SK-N-SH treated with all-trans-retinoic acid at 6 μM for 48 hours (cell line): ENCODE data around the gene ITIH5.

Source experiments
- ATAC-seq: fragments of 200-7000 bp; cut with Tn5 transposase; 3 replicates; pipeline ENCODE4 v1.9.1; 2020; ENCODE audit warnings: mild to moderate bottlenecking, moderate library complexity
- ARNTL ChIP-seq: fragments of 450-650 bp; formaldehyde crosslinking; IDR thresholded peaks from 2 replicates; pipeline ENCODE4 v1.5.0; 2020; ENCODE audit warnings: low read depth, mild to moderate bottlenecking, moderate library complexity, borderline replicate concordance
- BACH2 ChIP-seq: fragments of 250-450 bp; sonication (Bioruptor Pico); IDR thresholded peaks from 2 replicates; pipeline ENCODE4 v1.9.0; 2021; ENCODE audit warnings: mild to moderate bottlenecking, borderline replicate concordance
- CSDC2 ChIP-seq: fragments of 250-450 bp; sonication (Bioruptor Pico); IDR thresholded peaks from 2 replicates; pipeline ENCODE4 v1.5.0; 2020; ENCODE audit warnings: mild to moderate bottlenecking, moderate library complexity
- ESRRG ChIP-seq: fragments of 250-450 bp; sonication (Bioruptor Pico); IDR thresholded peaks from 2 replicates; pipeline ENCODE4 v1.6.1; 2021; ENCODE audit warnings: mild to moderate bottlenecking
- GLIS3 ChIP-seq: fragments of 250-450 bp; sonication (Bioruptor Pico); IDR thresholded peaks from 2 replicates; pipeline ENCODE4 v1.5.0; 2020; ENCODE audit warnings: mild to moderate bottlenecking, moderate library complexity
- ISL1 ChIP-seq: fragments of 250-450 bp; sonication (Bioruptor Pico); IDR thresholded peaks from 2 replicates; pipeline ENCODE4 v2.1.2; 2022; ENCODE audit warnings: mild to moderate bottlenecking, moderate library complexity
- OSR1 ChIP-seq: fragments of 250-450 bp; sonication (Bioruptor Pico); IDR thresholded peaks from 2 replicates; pipeline ENCODE4 v1.8.0; 2022; ENCODE audit warnings: moderate library complexity, mild to moderate bottlenecking, inconsistent platforms
- RARB ChIP-seq: fragments of 250-450 bp; sonication (Bioruptor Pico); IDR thresholded peaks from 2 replicates; pipeline ENCODE4 v1.8.0; 2021; ENCODE audit warnings: mild to moderate bottlenecking, moderate library complexity
- SNAI2 ChIP-seq: fragments of 250-450 bp; sonication (Bioruptor Pico); IDR thresholded peaks from 2 replicates; pipeline ENCODE4 v1.5.0; 2020; ENCODE audit warnings: mild to moderate bottlenecking, moderate library complexity
- TOX ChIP-seq: fragments of 250-450 bp; sonication (Bioruptor Pico); IDR thresholded peaks from 2 replicates; pipeline ENCODE4 v1.8.0; 2021; ENCODE audit warnings: mild to moderate bottlenecking, moderate library complexity, borderline replicate concordance
- ZC3H10 ChIP-seq: fragments of 250-450 bp; sonication (Bioruptor Pico); IDR thresholded peaks from 2 replicates; pipeline ENCODE4 v1.5.1; 2021; ENCODE audit warnings: mild to moderate bottlenecking, moderate library complexity
- ZFP3 ChIP-seq: fragments of 250-450 bp; sonication (Bioruptor Pico); IDR thresholded peaks from 2 replicates; pipeline ENCODE4 v1.5.0; 2020; ENCODE audit warnings: mild to moderate bottlenecking, moderate library complexity
- ZFP30 ChIP-seq: fragments of 450-650 bp; formaldehyde crosslinking; IDR thresholded peaks from 2 replicates; pipeline ENCODE4 v1.5.0; 2022; ENCODE audit warnings: mild to moderate bottlenecking, moderate library complexity
- ZNF565 ChIP-seq: fragments of 450-650 bp; formaldehyde crosslinking; conservative IDR thresholded peaks from 2 replicates; pipeline ENCODE4 v1.5.0; 2020; ENCODE audit warnings: low read depth, mild to moderate bottlenecking, moderate library complexity
- ZNF8 ChIP-seq: fragments of 450-650 bp; formaldehyde crosslinking; IDR thresholded peaks from 2 replicates; pipeline ENCODE4 v1.5.0; 2020; ENCODE audit warnings: mild to moderate bottlenecking, moderate library complexity
- TF ChIP-seq, protein P1 (sequence below): fragments of 250-450 bp; sonication (Bioruptor Pico); IDR thresholded peaks from 2 replicates; pipeline ENCODE4 v1.5.1; 2021; ENCODE audit warnings: mild to moderate bottlenecking, moderate library complexity
- TF ChIP-seq, protein P2 (sequence below): fragments of 250-450 bp; sonication (Bioruptor Pico); IDR thresholded peaks from 2 replicates; pipeline ENCODE4 v1.5.0; 2020; ENCODE audit warnings: mild to moderate bottlenecking, moderate library complexity
- TF ChIP-seq, protein P3 (sequence below): fragments of 250-450 bp; sonication (Bioruptor Pico); IDR thresholded peaks from 2 replicates; pipeline ENCODE4 v1.5.1; 2020; ENCODE audit warnings: low read depth, mild to moderate bottlenecking, moderate library complexity
- TF ChIP-seq, protein P4 (sequence below): fragments of 250-450 bp; sonication (Bioruptor Pico); IDR thresholded peaks from 2 replicates; pipeline ENCODE4 v1.8.0; 2021; ENCODE audit warnings: low read depth, mild to moderate bottlenecking, moderate library complexity, borderline replicate concordance

Gene ITIH5

DNA sequence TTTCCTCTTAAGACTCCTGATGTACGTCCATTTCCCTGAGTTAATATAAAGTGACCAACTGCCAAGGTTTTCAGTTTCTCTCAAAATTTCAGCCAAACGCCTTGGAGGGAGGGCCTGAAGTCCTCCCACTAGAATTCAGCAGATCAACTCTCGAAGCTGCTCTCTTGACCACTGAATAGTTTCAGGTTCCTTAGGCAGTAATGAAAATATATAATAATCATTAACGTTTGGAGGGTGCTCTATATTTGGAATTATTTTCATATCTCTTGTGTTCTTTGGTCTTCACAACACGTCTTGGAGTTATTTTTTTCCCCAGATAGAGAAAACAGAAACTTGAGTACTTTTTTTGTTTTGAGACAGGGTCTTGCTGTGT is 132.3 kb downstream of the ITIH5 start:
- ATAC-seq: no peak

DNA sequence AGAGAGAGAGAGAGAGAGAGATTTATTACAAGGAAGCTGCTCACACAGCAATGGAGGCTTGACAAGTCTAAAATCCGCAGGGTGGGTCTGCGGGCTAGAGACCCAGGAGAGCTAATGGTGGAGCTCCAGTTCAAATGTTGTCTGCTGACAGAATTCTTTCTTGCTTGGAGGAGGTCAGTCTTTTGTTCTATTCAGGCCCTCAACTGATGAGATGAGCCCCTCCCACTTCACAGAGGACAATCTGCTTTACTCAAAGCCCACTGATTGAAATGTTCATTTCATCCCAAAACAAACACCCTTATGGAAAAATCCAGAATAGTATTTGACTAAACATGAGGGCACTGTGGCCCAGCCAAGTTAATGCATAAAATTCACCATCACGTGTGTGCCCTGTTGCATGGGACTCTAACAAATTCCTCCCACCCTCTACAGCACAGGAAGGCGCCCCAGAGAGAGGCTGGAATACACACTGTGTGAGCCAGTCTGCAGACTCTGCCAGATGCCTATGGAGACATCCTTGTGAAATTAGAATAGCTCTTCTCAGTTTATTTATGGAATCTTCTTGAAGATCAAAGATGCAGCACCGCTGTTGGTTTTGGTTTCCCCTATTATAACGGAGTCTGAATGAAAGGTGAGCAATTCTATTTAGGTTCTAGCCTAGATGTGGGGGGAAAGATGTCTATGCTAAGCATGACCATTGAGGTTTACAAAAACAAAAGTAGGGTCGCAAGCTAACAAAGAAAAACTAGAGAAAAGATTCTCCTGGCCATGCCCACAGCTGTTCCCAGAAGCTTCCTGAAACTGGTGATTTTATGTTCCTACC is 132.9 kb downstream of the ITIH5 start:
- TF ChIP-seq OSR1 (CRISPR knock-in tag) (no peak), CSDC2 (CRISPR knock-in tag) (no peak), TOX (no peak), ARNTL (no peak), ZC3H10 (CRISPR knock-in tag) (no peak), ZNF565 (CRISPR knock-in tag) (no peak), ZFP30 (CRISPR knock-in tag) (no peak), ZNF8 (CRISPR knock-in tag) (no peak)
- TF ChIP-seq, protein P1, sequence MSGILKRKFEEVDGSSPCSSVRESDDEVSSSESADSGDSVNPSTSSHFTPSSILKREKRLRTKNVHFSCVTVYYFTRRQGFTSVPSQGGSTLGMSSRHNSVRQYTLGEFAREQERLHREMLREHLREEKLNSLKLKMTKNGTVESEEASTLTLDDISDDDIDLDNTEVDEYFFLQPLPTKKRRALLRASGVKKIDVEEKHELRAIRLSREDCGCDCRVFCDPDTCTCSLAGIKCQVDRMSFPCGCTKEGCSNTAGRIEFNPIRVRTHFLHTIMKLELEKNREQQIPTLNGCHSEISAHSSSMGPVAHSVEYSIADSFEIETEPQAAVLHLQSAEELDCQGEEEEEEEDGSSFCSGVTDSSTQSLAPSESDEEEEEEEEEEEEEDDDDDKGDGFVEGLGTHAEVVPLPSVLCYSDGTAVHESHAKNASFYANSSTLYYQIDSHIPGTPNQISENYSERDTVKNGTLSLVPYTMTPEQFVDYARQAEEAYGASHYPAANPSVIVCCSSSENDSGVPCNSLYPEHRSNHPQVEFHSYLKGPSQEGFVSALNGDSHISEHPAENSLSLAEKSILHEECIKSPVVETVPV (CRISPR knock-in tag): no peak
- TF ChIP-seq, protein P2, sequence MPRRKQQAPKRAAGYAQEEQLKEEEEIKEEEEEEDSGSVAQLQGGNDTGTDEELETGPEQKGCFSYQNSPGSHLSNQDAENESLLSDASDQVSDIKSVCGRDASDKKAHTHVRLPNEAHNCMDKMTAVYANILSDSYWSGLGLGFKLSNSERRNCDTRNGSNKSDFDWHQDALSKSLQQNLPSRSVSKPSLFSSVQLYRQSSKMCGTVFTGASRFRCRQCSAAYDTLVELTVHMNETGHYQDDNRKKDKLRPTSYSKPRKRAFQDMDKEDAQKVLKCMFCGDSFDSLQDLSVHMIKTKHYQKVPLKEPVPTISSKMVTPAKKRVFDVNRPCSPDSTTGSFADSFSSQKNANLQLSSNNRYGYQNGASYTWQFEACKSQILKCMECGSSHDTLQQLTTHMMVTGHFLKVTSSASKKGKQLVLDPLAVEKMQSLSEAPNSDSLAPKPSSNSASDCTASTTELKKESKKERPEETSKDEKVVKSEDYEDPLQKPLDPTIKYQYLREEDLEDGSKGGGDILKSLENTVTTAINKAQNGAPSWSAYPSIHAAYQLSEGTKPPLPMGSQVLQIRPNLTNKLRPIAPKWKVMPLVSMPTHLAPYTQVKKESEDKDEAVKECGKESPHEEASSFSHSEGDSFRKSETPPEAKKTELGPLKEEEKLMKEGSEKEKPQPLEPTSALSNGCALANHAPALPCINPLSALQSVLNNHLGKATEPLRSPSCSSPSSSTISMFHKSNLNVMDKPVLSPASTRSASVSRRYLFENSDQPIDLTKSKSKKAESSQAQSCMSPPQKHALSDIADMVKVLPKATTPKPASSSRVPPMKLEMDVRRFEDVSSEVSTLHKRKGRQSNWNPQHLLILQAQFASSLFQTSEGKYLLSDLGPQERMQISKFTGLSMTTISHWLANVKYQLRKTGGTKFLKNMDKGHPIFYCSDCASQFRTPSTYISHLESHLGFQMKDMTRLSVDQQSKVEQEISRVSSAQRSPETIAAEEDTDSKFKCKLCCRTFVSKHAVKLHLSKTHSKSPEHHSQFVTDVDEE (CRISPR knock-in tag): no peak
- no peak for ATAC-seq

More for the DNA sequence above, 132.3 kb downstream of the ITIH5 start:
- TF ChIP-seq ZFP3 (CRISPR knock-in tag) (no peak), RARB (CRISPR knock-in tag) (no peak), TOX (no peak), ARNTL (no peak), ESRRG (CRISPR knock-in tag) (no peak), OSR1 (CRISPR knock-in tag) (no peak), BACH2 (CRISPR knock-in tag) (no peak), ZNF565 (CRISPR knock-in tag) (no peak)
- TF ChIP-seq, protein P2 (CRISPR knock-in tag): no peak
- TF ChIP-seq, protein P1 (CRISPR knock-in tag): no peak
- TF ChIP-seq, all 23 proteins: peak for 0

DNA sequence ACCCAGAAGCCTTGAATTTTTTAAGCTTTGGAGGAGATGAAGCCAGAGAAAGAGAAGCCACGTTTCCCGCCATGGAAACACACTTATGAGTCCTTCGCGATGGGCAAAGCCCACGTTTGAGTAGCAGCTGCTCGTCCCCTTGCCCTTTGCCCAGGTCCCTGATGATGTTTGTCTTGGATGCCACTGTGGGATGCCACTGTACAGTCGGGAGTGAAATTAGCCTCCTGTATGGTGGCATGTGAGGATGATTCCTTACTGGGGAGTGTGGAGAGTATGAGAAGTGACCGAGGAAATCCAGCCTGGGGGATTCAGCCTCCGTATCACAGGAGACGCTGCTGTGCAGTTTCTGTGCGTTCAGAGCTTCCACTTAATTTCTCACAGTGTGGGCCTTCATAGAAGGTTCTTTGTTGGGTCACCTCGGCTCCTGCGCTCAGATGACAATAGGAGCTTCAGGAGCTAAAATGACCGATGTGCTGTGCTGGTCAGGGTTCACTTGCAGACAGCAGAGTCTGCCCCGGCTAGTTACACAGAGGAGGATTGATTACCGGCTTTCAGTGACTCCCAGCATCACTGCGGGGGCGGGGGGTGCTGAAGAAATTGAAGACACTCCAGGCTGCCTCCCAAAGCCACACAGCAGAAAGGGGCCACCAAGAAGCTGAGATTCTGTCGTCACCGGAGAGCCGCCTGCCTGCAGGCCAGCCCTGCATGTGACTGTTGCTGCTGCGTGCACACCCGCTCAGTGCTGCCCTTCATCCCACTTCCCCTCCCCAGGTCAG is 133.9 kb downstream of the ITIH5 start:
- no peak for ATAC-seq
- TF ChIP-seq, protein P3, sequence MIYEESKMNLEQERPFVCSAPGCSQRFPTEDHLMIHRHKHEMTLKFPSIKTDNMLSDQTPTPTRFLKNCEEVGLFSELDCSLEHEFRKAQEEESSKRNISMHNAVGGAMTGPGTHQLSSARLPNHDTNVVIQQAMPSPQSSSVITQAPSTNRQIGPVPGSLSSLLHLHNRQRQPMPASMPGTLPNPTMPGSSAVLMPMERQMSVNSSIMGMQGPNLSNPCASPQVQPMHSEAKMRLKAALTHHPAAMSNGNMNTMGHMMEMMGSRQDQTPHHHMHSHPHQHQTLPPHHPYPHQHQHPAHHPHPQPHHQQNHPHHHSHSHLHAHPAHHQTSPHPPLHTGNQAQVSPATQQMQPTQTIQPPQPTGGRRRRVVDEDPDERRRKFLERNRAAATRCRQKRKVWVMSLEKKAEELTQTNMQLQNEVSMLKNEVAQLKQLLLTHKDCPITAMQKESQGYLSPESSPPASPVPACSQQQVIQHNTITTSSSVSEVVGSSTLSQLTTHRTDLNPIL (CRISPR knock-in tag): no peak
- TF ChIP-seq, protein P4, sequence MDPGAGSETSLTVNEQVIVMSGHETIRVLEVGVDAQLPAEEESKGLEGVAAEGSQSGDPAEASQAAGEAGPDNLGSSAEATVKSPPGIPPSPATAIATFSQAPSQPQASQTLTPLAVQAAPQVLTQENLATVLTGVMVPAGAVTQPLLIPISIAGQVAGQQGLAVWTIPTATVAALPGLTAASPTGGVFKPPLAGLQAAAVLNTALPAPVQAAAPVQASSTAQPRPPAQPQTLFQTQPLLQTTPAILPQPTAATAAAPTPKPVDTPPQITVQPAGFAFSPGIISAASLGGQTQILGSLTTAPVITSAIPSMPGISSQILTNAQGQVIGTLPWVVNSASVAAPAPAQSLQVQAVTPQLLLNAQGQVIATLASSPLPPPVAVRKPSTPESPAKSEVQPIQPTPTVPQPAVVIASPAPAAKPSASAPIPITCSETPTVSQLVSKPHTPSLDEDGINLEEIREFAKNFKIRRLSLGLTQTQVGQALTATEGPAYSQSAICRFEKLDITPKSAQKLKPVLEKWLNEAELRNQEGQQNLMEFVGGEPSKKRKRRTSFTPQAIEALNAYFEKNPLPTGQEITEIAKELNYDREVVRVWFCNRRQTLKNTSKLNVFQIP: no peak
- no peak for TF ChIP-seq BACH2 (CRISPR knock-in tag)
- TF ChIP-seq ISL1 (CRISPR knock-in tag): no peak
- no peak for TF ChIP-seq OSR1 (CRISPR knock-in tag)
- TF ChIP-seq ARNTL: no peak
- no peak for TF ChIP-seq ZNF565 (CRISPR knock-in tag)
- TF ChIP-seq RARB (CRISPR knock-in tag): no peak
- no peak for TF ChIP-seq GLIS3 (CRISPR knock-in tag)
- TF ChIP-seq ESRRG (CRISPR knock-in tag): no peak
- TF ChIP-seq, protein P2 (CRISPR knock-in tag): no peak
- TF ChIP-seq ZC3H10 (CRISPR knock-in tag): no peak
- TF ChIP-seq SNAI2 (CRISPR knock-in tag): no peak
